ENCODE data around the gene ZNF83.

GRCh38 chr19:52637718-52638585, at the start of gene ZNF83:
- TF ChIP-seq CTCF (IDR thresholded peaks at IDR 0.05) (no peak), POLR2A (IDR thresholded peaks at IDR 0.05) (peak in 1 of 4 donors; percentile 43)

All from esophagus squamous epithelium (tissue), 4 donors.